ENCODE data around the gene PIP5K1C.

The PIP5K1C gene

DNA sequence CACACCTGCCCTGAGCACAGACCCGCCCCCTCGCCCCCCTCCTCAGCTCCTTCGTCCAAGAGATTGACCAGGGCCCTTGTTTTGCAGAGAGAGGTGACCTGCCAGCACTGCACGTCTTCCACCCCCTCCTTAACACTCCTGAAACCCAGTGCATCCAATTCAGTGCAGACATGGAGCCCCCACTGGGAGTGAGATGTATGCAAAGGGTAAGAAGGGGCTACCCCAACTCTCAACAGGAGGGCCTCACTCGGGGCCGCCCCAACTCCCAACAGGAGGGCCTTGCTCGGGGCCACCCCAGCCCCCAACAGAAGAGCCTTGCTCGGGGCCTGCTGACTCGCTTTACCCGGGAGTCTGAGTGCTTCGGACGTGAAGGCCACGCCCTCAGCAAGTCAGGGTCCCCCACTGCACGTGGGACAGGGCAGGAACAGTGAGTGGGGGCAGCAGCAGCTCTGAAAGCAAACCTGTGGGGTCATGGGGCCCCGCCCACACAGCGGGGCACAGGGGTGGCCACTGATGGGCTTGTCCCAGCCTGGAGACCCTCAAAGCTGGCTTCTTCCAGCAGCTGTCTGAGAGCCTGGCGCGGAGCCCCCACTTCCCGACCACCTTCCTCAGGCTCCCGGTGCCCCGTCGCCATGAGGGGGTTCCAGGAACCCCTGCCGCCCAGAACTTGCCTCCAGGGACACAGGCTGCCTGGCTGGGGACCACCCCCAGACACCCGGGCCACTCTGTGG is 79.3 kb downstream of the PIP5K1C start:
- no peak for DNase-seq

DNA sequence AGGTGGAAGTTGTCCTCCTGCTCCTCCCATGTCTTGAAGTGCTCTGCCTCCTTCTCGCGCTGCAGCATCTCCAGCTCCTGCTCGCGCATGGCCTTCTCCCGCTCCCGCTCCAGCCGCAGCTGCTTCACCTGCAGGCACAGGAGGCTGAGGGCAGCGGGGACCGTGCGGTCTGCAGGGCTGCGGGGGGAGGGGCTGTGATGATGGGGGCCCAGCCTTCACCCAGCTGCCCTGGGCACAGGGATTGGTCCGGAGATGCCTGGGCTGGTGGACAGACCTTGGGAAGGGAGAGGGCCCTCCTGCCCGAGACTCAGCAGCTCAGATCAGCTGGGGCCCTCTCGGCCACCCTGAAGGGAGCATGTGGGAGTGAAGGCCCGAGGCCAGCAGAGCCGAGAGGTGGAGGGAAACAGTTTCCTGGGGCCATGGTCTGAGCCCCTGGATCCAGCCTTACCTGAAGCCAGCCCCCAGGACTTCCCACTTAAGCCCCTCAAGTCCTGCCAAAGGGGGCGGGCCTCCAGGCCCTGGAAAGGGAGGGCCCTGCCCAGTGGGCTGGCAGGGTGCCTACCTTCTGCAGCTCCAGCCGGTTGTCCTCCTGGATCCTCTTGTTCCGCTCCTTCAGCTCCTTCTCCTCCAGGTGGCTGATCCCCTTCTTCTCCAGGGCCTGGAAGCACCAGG is 80.0 kb downstream of the PIP5K1C start:
- no peak for DNase-seq

DNA sequence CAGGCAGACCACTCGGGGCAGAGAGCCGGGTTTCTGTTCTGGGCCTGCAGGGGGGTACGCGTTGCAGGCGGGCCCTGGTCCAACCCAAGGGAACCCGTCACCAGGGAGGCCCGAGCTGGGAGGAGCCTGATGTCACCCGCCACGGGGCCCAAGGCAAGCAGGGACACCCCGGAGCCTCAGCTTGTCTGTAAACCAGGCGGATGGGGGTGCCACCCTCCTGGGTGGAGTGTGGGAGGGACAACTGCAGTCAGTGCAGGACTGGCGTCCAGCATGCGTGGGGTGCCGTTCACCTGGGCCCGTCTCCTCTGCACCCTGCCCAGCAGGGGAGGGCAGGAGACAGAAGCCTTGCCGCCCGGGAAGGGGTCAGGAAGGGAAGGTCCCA is 80.6 kb downstream of the PIP5K1C start:
- DNase-seq: no peak

DNA sequence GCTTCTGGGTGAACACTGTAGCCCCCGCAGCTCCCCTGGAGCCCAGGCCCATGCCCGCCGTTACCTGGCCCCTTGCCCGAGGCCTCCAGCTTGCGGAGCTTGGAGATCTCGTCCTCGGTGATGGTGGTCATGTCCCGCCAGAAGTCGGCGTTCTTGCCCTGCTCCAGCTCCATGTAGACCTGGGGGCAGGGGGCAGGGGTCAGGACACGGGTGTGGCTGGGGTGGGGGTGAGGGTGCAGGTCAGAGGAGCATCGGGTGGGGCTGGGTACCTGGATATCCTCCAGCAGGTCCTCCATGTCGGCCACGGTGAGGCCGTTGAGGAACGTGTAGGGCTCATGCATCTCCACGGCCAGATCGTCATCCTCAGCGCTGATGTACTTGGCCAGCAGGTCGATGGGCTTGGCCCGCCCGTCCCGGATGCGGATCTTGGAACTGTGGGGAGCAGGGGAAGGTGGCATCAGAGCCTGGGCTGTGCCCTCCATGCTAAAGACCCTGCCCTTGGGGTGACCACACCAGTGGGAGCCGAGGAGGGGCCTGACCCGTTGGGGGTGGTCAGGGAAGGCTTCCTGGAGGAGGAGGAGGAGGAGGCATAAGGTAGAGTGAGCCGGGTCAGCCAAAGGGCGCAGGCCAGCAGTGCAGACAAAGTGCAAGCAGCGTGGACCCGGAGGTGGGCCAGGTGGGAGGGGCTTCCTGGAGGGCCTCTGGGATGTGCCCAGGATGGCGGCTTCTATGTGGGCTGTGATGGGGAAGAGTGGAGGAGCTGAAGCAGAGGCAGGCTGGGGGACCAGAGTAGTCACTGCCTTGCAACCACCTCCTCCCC is 81.2 kb downstream of the PIP5K1C start:
- DNase-seq: no peak

DNA sequence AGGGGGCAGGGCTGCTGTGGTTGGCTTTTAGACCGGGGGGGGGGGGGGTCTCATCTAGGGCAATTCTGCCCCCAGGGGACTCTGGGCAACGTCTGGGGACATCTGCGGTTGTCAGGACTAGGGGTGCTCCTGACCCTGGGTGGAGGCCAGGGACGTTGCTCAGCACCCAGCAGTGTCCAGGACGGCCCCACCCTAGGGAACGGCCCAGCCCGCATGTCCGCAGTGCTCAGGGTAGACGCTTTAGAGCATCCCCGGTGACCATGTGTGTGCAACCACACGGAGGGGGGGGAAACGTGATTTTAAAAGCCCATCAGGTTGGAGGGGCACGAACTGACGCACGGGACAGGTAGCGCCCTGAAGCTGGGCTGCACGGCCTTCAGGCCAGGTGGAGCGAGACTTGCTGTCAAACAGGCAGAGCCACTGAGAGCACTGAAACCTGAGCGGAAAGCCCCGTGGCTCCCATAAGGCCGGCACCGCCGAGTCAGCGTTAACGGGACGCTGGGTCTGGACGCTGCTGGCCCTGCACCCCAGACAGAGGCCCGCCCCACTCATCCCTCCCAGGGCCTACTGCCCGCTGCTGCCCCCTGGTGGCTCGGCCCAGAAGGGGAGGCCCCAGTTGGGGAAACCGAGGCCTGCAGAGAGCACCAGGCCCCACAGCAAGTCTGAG is 82.0 kb downstream of the PIP5K1C start:
- peak; percentile 80 for DNase-seq

DNA sequence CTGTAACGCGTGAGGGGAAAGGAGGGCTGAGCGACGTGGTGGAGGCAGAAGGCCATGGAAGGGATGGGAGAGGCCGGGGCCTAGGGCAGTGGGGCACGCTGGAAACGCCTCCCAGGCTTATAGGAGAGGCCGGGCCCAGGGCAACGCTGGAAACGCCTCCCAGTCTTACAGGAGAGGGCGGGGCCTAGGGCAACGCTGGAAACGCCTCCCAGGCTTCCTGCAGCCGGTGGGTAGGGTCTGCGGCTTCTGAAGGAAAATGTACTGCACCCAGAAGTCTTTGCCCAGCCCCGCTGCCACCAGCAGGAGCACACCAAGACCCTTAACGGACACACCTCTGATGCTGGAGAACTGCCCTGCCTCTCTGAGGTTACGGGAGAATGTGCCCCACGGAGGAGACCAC is 82.8 kb downstream of the PIP5K1C start:
- DNase-seq: no peak

DNA sequence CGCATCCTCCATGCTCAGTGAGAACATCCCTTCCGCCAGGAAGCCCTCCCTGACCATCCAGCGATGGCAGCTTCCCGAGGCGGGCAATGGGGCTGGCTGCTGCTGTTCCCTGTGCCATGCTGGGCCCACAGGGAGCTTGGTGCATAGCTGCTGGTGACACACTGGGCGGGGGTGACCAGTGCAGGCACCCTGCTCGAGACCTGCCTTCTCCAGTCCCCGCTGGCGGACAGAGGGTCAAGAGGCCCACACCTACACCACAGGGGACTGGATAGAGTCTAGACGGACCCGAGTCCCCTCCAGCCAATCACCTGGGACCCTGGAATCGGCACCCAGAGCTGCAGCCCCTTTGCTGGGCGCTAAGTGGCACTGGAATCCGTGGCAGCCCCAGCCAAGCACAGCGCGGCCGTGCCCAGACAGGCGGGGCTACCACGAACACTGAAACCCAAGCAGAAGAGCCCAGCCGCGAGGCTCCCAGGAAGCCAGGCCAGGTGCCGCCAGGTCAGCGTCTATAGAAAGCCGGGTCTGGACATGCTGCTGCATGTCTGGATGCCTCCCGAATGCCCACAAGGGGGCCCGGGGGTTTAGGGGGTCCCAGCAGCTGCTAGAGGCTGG is 84.6 kb downstream of the PIP5K1C start:
- no peak for DNase-seq

DNA sequence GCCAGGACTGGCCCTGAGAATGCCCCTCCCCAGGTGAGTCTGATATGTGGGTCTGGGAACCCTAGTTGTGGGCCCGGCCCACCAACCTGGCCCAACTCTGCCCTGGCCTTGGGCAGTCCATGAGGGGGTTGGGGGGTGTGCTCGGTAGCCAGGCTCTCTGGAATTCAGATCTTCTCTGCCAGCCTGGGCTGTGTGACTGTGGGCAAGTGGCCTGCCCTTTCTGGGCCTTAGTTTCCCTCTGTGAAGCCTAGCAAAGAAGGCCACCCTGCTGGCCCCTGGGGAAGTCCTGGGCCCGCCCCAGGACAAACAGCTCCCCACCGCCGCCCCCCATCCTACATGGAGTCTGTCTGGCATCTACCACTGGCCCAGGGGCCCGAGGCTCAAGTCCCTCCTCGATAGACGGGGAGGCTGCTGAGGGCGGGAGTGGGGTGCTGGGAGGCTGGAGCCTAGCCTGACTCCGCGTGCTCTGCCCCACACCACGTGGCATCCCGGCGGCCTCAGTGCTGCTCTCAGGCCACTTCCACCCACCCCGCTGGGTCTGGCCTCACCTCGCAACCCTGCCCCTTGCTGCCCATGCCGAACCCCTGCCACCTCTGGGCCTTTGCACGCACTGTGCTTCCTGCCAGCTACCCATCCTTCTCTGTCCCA is 85.3 kb downstream of the PIP5K1C start:
- DNase-seq: no peak

DNA sequence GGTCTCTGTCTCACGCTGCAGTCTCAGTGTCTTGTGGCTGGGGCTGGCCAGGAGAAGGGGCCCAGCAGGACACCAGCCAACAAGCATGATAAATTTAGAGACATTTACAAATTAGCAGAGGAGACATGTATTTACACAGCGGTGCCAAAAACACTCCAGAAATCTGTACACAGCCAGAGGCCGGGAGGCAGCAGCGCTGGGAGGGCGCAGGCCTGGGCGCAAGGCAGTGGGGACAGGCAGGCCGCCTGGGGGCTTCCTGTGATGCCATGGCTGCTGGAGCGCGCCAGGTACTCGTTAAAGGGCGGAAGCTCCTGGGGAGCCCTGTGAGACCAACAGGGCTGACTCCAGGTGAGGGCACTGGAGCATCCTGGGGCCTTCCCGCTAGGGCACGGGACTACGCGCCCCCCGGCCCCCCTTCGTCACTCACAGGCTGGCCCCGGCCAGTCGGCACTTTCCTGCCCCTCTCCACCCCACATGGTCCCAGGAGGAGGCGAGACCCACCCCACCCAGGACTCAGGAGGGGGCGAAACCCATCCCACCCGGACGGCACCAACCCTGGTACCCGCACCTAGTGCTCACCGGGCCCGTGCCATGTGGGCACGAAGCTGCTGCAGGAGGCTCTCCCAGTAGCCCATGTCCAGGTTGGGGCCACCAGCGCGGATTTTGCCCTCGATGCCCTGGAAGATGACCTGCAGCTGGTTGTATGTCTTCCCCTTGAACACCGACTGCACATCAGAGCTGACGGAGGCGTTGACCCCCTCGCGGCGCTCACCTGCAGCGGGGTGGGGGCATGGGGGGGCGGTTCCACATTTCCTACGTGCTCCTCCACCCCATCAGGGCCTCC is 86.2 kb downstream of the PIP5K1C start:
- DNase-seq: no peak

DNA sequence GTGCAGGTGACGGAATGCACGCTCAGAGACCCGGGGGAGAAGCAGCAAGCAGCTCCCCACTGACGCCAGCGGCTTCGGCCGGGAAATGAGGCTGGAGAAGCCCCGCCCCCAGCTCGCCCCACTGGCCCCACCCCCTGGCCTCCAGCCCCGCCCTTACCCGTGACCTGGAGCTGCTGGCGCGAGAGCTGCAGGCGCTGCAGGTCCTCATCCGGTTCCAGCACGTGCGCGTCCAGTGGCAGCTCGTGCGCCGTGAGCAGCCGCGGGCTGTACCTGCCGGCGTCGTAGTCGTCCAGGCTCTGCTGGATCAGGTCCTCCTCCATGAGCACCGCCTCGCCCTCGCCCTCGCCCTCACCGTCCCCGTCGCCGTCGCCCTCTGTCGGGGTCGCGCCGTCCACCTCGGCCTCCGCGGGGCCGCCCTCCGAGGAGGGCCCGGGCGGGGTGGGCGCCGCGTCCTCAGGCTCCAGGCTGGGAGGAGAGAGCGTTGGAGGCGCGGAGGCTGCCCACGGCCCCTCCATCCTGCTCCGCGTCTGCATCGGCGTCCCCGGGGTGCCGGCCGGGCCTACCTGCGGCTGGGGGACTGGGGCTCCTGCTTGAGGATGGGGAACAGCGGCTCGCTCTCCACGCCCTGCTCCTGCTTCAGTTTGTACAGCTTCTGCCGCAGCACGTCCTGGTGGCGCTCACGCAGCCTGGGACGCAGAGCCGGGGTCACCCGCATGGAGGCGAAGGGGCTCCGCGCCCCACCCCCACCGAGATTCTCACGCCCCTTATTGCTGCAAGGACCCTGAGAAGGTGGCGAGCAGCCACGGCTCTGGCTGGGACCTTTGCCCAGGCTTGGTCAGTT is 87.1 kb downstream of the PIP5K1C start:
- no peak for DNase-seq

DNA sequence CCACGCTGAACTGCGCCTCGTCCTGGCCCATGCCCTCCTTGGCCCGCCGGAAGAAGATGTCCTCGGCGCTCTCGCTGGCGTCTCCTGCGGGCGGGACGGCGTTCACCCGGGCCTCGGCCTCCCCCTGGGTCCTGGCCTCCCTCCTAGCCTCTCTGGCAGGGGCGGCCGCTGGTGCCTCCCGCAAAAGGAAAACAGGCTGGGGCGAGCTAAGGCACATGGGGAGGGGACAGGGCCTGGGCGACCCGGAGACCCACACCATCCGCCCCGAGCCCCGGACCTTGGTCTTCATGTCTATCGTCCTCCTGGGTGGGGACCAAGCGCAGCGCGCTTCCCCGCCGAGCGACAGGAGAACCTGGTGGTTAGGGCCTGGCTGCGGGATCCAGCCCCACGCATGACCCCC is 87.9 kb downstream of the PIP5K1C start:
- no peak for DNase-seq

DNA sequence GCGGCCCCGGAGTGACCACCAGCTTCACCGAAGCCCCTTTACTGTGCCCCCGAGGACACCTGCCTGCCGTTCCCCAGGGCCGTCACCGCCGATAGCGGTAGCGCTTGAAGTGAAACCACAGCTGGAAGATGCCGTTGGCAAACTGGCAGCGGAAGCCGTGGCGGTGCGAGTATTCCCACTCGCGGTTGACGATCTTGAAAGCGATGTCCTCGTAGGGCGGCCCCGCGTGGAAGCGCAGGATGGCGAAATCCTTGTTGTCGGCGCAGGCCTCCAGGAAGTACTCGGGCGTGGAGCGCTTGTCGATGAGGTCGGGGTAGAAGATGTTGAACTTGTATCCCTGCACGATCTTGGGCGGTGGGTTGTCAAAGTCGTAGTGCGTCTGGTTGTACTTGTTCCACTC is 88.4 kb downstream of the PIP5K1C start:
- DNase-seq: no peak

DNA sequence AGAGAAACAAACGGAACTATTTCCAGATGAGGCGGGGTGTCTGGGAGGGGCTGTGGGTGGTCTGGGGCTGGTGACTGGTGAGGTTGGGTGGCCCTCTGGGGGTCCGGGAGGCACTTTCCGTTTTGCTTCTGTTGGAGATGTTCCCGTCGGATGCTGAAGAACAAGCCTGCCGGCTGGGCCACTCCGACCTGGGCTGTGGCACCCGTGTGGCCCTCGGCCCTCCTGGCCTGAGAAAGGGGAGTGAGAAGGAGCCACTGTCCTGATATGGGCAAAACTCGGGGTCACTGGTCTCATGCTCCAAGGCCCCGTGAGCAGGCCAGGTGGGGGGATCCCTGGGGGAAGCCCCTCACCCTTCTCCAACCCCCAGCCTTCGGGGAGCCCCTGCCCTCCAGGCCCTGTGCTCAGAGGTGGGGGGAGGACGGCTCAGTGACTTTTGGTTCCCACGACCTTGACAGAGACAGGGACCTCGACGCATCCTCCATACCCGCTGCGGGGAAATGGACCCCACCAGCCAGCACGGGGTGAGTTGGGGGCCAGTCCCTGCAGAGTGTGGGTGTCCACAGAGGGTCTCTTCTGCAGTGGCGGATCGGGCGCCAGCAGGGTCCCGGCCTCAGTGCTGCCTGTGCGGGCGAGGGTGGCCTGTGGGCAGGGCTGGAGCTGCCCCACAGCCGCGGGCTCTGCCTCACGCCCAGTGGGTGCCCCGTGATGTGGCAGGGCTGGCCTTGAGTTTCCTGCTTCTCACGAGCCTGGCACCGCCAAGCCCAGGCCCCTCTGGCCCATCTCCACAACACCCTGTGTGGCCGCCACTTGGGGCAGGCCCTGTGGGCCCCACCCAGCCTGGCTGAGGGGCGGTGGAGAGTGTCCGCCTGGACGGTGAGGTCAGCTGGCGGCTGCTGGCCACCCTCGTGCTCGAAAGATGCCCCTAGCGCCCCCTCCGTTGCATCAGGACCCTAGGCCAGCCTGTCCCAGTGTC is 89.2 kb downstream of the PIP5K1C start:
- DNase-seq: no peak

DNA sequence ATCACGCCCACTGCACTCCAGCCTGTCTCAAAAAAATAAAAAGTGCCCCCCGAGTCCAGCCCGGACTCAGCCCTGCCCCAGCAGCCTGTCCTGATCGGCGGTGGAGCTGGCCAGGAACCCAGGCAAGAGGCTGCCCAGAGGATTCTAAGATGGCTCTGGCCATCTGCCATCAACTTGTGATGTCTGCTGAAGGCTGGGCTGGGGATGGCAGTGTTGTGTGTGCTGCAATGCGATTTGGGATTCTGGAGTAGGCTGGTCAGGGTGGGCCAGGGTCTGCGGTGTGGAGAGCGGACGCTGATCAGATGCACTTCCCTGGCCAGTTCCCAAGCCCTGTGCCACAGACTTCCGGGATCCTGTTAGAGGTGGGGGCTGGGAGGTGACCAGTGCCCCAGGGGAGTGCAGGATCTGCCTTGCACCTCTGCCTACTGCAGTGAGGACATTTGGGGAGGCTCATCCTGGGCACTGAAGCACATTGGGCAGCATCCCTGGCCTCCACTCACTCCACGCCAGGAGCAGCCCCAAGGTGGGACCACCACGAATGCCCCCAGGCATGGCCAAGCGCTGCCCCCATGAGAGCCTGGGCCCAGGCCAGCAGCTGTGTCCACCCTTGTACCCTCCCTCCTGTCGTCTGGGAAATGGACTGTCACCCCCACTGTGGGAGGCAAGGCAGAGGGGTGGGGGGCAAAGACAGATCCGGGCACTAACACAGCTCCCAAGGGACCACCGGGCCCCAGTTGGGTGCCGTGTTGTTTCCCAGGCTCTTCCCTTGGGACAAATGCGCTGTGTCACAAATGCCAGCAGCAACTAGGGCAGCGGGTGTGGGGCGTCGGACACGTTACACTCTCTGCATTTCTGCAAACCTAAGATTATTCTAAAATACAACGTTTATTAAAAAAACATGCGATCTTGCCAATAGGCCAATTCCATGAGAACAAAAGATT is 90.2 kb downstream of the PIP5K1C start:
- no peak for DNase-seq

DNA sequence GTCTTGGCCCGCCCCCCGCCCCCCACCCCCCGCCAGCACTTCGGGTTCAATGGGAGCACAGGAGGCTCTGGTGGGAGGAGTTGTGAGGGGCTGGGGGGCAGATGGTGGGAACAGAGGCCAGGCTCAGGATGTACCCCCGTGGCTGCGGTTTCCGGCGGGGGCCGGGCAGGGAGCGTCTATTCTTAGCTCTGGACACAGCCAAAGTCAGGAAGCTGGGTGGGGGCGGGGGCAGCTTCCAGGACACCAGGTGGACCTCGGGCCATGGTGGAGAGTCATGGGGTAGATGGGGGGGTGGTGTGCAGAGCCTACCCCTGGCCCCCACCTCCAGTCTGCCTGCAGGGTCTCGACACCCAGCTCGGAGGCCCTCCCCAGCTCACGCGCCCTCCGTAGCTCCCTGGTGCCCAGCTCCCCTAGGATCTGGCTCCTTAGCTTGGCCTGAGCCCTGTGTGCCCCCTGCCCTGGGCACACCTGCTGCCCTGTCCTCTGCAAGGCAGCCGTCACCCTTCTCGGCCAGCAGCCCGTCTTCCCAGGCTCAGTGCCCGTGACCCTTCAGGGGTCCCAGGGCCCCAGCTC is 91.4 kb downstream of the PIP5K1C start:
- DNase-seq: no peak

DNA sequence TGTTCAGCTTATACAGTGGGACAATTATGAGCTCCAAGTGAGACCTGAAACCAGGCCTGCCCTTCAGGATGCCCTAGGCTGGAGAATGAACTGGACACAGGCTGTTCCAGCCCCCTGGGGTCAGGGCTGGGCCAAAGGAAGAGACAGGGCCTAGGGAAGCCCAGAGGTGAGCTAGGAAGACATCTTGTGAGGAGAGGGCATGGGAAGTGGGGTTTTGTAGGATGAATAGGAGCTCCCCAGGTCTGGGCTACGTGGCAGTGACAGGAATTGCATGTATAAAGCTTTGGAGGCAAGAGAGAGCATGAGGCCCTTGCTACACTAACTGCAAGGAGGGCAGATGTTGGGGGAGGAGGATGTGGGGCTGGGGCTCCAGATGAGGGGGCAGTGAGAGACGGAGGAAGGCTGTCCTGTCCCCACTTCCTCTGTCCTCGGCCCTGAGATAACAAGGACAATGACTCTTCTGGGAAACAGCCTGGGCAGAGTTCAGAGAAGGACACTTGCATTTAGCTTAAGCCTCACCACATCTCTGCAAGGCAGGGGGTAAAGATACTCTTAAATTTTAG is 92.1 kb downstream of the PIP5K1C start:
- no peak for DNase-seq

Data from stimulated activated CD8-positive, alpha-beta memory T cell treated with anti-CD3 and anti-CD28 coated beads, Interleukin-4, amount 100 ng/mL, for 48 hours (primary cell).